A549 (cell line): ENCODE data around the gene TSPO.

Source experiments
- BHLHE40 ChIP-seq: IDR thresholded peaks from 2 replicates; pipeline ENCODE4 v1.6.1; 2012; ENCODE audit warnings: low read depth, low read length, inconsistent platforms
- CHD2 ChIP-seq: fragments of 150-350 bp; IDR thresholded peaks from 2 replicates; pipeline ENCODE4 v1.6.1; 2014; ENCODE audit warnings: low read length; ENCODE audit not compliant: partially characterized antibody
- CHD4 ChIP-seq: fragments of 200-600 bp; sonication (generic); IDR thresholded peaks from 2 replicates; pipeline ENCODE4 v1.6.1; 2016; ENCODE audit warnings: antibody characterized with exemption, mild to moderate bottlenecking, borderline replicate concordance
- EP300 ChIP-seq, 2 experiments: fragments of >200 bp; sonication (Bioruptor Twin); formaldehyde crosslinking; IDR thresholded peaks; 2 replicates in 1 of 2; 3 replicates in 1 of 2; pipeline ENCODE4 v1.6.1; 2016 to 2017
- KDM1A ChIP-seq: fragments of 200-600 bp; sonication (generic); IDR thresholded peaks from 2 replicates; pipeline ENCODE4 v1.6.1; 2016; ENCODE audit warnings: low read depth, mild to moderate bottlenecking
- NR3C1 ChIP-seq: fragments of >200 bp; sonication (Bioruptor Twin); formaldehyde crosslinking; IDR thresholded peaks from 3 replicates; pipeline ENCODE4 v1.6.1; 2017
- POLR2A ChIP-seq: IDR thresholded peaks from 2 replicates; pipeline ENCODE4 v1.6.1; 2012; ENCODE audit warnings: mild to moderate bottlenecking, low read length
- ZC3H11A ChIP-seq: fragments of 450-650 bp; IDR thresholded peaks from 2 replicates; pipeline ENCODE4 v1.6.1; 2014; ENCODE audit warnings: antibody characterized with exemption, mild to moderate bottlenecking
- TF ChIP-seq, protein P1 (sequence below): fragments of >200 bp; sonication (Bioruptor Twin); formaldehyde crosslinking; IDR thresholded peaks from 3 replicates; pipeline ENCODE4 v1.5.1; 2016
- TF ChIP-seq, protein P2 (sequence below): fragments of >200 bp; sonication (Bioruptor Twin); formaldehyde crosslinking; IDR thresholded peaks from 3 replicates; pipeline ENCODE4 v1.6.1; 2016
- TF ChIP-seq, protein P3 (sequence below): IDR thresholded peaks from 2 replicates; pipeline ENCODE4 v1.6.1; 2012
- TF ChIP-seq, protein P4 (sequence below): IDR thresholded peaks from 2 replicates; pipeline ENCODE4 v1.6.1; 2012; ENCODE audit warnings: low read depth, borderline replicate concordance
- TF ChIP-seq, protein P5 (sequence below): fragments of 250-450 bp; sonication (Bioruptor Pico); IDR thresholded peaks from 2 replicates; pipeline ENCODE4 v1.5.0; 2020; ENCODE audit warnings: low read depth, mild to moderate bottlenecking, moderate library complexity

GRCh38 chr22:43154887-43155536 is 3.7 kb downstream of the TSPO start:
- TF ChIP-seq, protein P1, sequence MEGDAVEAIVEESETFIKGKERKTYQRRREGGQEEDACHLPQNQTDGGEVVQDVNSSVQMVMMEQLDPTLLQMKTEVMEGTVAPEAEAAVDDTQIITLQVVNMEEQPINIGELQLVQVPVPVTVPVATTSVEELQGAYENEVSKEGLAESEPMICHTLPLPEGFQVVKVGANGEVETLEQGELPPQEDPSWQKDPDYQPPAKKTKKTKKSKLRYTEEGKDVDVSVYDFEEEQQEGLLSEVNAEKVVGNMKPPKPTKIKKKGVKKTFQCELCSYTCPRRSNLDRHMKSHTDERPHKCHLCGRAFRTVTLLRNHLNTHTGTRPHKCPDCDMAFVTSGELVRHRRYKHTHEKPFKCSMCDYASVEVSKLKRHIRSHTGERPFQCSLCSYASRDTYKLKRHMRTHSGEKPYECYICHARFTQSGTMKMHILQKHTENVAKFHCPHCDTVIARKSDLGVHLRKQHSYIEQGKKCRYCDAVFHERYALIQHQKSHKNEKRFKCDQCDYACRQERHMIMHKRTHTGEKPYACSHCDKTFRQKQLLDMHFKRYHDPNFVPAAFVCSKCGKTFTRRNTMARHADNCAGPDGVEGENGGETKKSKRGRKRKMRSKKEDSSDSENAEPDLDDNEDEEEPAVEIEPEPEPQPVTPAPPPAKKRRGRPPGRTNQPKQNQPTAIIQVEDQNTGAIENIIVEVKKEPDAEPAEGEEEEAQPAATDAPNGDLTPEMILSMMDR = no peak
- TF ChIP-seq EP300 (IDR thresholded peaks at IDR 0.05) (no peak), NR3C1 (no peak), POLR2A (no peak), CHD4 (no peak), CHD2 (no peak), KDM1A (no peak), ZC3H11A (no peak), BHLHE40 (no peak)
- TF ChIP-seq, protein P2, sequence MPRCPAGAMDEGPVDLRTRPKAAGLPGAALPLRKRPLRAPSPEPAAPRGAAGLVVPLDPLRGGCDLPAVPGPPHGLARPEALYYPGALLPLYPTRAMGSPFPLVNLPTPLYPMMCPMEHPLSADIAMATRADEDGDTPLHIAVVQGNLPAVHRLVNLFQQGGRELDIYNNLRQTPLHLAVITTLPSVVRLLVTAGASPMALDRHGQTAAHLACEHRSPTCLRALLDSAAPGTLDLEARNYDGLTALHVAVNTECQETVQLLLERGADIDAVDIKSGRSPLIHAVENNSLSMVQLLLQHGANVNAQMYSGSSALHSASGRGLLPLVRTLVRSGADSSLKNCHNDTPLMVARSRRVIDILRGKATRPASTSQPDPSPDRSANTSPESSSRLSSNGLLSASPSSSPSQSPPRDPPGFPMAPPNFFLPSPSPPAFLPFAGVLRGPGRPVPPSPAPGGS = no peak
- TF ChIP-seq, protein P3, sequence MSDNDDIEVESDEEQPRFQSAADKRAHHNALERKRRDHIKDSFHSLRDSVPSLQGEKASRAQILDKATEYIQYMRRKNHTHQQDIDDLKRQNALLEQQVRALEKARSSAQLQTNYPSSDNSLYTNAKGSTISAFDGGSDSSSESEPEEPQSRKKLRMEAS = no peak
- TF ChIP-seq, protein P4, sequence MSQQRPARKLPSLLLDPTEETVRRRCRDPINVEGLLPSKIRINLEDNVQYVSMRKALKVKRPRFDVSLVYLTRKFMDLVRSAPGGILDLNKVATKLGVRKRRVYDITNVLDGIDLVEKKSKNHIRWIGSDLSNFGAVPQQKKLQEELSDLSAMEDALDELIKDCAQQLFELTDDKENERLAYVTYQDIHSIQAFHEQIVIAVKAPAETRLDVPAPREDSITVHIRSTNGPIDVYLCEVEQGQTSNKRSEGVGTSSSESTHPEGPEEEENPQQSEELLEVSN = no peak
- TF ChIP-seq, protein P5, sequence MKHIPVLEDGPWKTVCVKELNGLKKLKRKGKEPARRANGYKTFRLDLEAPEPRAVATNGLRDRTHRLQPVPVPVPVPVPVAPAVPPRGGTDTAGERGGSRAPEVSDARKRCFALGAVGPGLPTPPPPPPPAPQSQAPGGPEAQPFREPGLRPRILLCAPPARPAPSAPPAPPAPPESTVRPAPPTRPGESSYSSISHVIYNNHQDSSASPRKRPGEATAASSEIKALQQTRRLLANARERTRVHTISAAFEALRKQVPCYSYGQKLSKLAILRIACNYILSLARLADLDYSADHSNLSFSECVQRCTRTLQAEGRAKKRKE (CRISPR knock-in tag) = no peak
